ENCODE data around the gene TMC4. TPM values are rescaled to one million over a fixed set of nuclear protein-coding genes. Genes with fewer than 3 reads are reported as not detected.

Gene TMC4
- total RNA-seq, 1 donor from 2014 or later = 2.6 TPM

GRCh38 chr19:54133312-54133956, 39.5 kb downstream of the TMC4 start:
- DNase-seq (ENCODE audit: low spot score) = peak; percentile 55

- DNase-seq (ENCODE audit: low spot score) = no peak
These were observed 43.4 kb downstream of the TMC4 start for GRCh38 chr19:54129617-54129996.

DNA sequence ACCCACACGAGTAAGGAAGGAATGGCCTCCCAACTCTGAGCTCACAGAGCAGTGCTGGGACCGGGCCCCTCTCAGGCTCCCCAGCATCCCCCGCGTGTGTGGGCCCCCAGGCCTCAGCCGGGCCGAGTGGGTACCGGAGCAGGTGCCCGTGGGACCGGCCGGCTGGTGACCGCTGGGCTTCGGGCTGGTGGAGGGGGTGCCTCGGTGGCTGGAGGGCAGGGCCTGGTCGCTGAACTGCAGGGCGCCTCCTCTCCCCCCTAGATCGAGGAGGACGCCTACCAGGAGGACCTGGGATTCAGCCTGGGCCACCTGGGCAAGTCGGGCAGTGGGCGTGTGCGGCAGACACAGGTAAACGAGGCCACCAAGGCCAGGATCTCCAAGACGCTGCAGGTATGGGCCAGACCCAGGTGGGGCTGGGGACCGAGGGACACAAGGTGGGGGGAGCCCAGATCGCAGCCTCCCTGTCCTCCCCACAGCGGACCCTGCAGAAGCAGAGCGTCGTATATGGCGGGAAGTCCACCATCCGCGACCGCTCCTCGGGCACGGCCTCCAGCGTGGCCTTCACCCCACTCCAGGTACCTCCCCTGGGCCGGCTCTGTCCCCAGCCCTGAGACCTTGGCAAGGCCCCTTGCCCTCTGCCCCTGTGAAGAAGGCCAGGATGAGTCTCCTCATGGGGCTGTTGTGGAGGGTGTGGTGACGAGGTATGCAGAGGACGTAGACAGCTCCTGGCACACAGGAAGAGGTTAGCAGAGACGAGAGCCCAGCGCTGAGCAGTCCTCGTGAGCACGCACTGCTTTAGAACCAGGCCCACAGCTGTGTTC, 44.0 kb downstream of the TMC4 start:
- no peak for DNase-seq (ENCODE audit: low spot score)

DNA sequence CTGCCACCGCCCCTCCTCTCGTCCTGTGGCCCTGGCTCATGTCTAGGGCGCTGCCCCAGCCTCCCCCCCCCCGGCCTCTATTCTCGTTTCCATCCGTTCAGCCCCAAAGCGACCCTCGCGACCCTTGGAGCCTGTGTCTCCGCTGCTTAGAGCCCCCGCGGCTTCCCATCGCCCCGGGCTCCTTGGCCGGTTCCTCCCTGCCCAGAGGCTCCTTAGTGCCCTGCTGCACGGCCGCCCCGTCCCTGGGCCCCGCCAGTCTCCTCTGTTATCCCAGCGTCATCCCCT, 44.6 kb downstream of the TMC4 start:
- DNase-seq (ENCODE audit: low spot score) = no peak

GRCh38 chr19:54127688-54128440, 45.1 kb downstream of the TMC4 start:
- DNase-seq (ENCODE audit: low spot score) = no peak

GRCh38 chr19:54125713-54126112, 47.2 kb downstream of the TMC4 start:
- DNase-seq (ENCODE audit: low spot score) = no peak

DNA sequence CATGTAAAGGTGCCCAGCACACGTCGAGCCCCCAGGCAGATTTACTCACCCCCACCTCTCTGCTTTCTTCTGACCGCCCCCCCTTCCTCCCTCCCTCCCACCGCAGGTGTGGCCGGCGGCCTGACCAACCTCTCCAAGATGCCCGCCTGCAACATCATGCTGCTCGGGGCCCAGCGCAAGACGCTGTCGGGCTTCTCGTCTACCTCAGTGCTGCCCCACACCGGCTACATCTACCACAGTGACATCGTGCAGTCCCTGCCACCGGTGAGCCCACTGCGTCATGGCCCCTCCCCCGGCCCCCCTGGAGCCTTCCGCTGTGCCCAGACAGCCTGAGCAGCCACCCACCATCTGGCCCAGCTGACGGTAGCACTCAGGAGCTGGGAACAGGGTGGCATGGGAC, 48.6 kb downstream of the TMC4 start:
- DNase-seq (ENCODE audit: low spot score) = no peak

DNA sequence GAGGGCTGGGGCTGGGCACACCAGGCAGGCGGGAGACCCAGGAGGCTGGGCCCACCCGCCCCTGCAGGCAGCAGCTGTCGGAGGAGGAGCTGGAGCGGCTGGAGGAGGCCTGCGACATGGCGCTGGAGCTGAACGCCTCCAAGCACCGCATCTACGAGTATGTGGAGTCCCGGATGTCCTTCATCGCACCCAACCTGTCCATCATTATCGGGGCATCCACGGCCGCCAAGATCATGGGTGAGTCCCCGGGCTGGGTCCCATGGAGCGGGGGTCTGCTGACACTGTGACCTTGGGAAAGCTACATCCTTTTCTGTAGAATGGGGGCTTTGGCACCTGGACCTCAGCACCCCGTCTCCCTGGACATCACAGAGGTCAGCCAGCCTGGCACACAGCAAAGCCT, 49.3 kb downstream of the TMC4 start:
- no peak for DNase-seq (ENCODE audit: low spot score)

- no peak for DNase-seq (ENCODE audit: low spot score)
These were observed 51.7 kb downstream of the TMC4 start for GRCh38 chr19:54121259-54121658.

DNA sequence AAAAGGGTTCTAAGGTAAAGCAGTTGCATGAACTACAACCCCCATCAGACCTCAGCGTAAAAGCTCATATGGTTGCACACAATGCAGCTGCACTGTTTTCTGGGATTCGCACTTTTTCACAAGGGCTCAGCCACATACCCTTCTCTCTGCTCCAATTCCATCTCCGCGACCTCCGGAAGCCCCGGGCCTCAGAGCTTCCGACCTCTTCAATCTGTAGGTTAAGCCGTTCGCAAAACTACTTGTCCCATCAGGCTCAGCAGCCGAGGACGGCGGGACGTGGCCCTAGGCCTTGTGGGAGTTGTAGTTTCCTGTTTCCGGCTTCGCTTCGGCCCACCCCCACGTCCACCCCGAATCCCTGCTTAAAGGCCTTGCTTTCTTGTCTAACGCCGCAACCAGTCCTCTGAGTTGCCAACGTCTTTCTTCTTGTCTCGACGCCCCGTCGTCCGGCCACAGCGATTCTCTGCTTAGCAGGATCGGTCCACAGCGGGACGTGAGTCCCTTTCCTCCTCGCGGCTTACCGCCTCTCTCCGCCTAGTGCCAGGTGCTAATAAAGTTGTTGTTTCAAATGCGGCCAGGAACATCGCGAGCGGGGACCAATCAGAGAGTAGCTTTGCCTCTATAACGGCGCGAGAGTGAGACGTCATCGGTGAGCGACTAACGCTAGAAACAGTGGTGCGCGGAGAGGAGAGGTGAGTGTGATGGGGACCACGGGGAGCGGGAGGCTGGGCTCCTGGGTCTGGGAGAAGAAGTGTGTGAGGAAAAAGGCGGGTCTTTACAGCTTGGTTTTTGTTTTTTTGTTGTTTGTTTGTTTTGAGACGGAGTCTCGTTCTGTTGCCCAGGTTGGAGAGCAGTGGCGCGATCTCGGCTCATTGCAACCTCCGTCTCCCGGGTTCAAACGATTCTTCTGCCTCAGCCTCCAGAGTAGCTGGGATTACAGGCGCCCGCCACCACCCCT, 57.6 kb downstream of the TMC4 start, which contains the start of the genes PRPF31 and TFPT:
Gene PRPF31, plus strand, starts transcription at position 646 of the 955 bp plus-strand sequence. CDS start 2,525 bp downstream, outside the sequence.
Gene TFPT, minus strand, starts transcription at position 549 of the 955 bp plus-strand sequence. Its CDS starts 388 bp downstream, at position 161.
- DNase-seq (ENCODE audit: low spot score) = peak; percentile 99

GRCh38 chr19:54114340-54115108, 58.4 kb downstream of the TMC4 start:
- DNase-seq (ENCODE audit: low spot score) = no peak

Other genes starting within 250 kb of the TMC4 start
- gene CACNG8, start 210.2 kb downstream of the TMC4 start, total RNA-seq (ENCODE audit: insufficient read depth, low replicate concordance) = 0.24 TPM
- gene CACNG6, start 181.5 kb downstream of the TMC4 start, total RNA-seq (ENCODE audit: insufficient read depth, low replicate concordance) = not detected
- not detected for gene VSTM1, start 109.3 kb downstream of the TMC4 start, total RNA-seq (ENCODE audit: insufficient read depth, low replicate concordance)
- not detected for gene TARM1, start 91.8 kb downstream of the TMC4 start, total RNA-seq (ENCODE audit: insufficient read depth, low replicate concordance)
- 0.96 TPM for gene OSCAR, start 72.4 kb downstream of the TMC4 start, total RNA-seq (ENCODE audit: insufficient read depth, low replicate concordance)
- 4.3 TPM for gene NDUFA3, start 70.3 kb downstream of the TMC4 start, total RNA-seq (ENCODE audit: insufficient read depth, low replicate concordance)
- gene TFPT, start 57.5 kb downstream of the TMC4 start, total RNA-seq (ENCODE audit: insufficient read depth, low replicate concordance) = 18.8 TPM
- 21.2 TPM for gene PRPF31, start 57.4 kb downstream of the TMC4 start, total RNA-seq (ENCODE audit: insufficient read depth, low replicate concordance)
- 2.6 TPM for gene CNOT3, start 35.4 kb downstream of the TMC4 start, total RNA-seq (ENCODE audit: insufficient read depth, low replicate concordance)
- 6.3 TPM for gene LENG1, start 13.4 kb downstream of the TMC4 start, total RNA-seq (ENCODE audit: insufficient read depth, low replicate concordance)
- 13.7 TPM for gene MBOAT7, start 16.4 kb upstream of the TMC4 start, total RNA-seq (ENCODE audit: insufficient read depth, low replicate concordance)
- 72.5 TPM for gene TSEN34, start 18.1 kb upstream of the TMC4 start, total RNA-seq (ENCODE audit: insufficient read depth, low replicate concordance)
- gene RPS9, start 27.7 kb upstream of the TMC4 start, total RNA-seq (ENCODE audit: insufficient read depth, low replicate concordance) = 1,474 TPM
- gene LILRB3, start 49.8 kb upstream of the TMC4 start, total RNA-seq (ENCODE audit: insufficient read depth, low replicate concordance) = 0.96 TPM
- gene LILRA6, start 69.6 kb upstream of the TMC4 start, total RNA-seq (ENCODE audit: insufficient read depth, low replicate concordance) = 4.3 TPM
- 5.5 TPM for gene LILRB5, start 84.1 kb upstream of the TMC4 start, total RNA-seq (ENCODE audit: insufficient read depth, low replicate concordance)
- gene LILRB2, start 108.0 kb upstream of the TMC4 start, total RNA-seq (ENCODE audit: insufficient read depth, low replicate concordance) = not detected
- 0.72 TPM for gene LILRA5, start 140.0 kb upstream of the TMC4 start, total RNA-seq (ENCODE audit: insufficient read depth, low replicate concordance)
- not detected for gene LILRA4, start 166.0 kb upstream of the TMC4 start, total RNA-seq (ENCODE audit: insufficient read depth, low replicate concordance)
- gene LAIR1, start 191.8 kb upstream of the TMC4 start, total RNA-seq (ENCODE audit: insufficient read depth, low replicate concordance) = 19.7 TPM
- 0.24 TPM for gene TTYH1, start 242.3 kb upstream of the TMC4 start, total RNA-seq (ENCODE audit: insufficient read depth, low replicate concordance)